ENCODE results near the gene CBX7. TPM values are rescaled to one million over a fixed set of nuclear protein-coding genes. Genes with fewer than 3 reads are reported as not detected.

Gene CBX7
- total RNA-seq, 1 donor, result 8.0 TPM

- H3K4me3 ChIP-seq (ENCODE audit: low read depth, low read length), result no peak overlapping the region
- no peak for TF ChIP-seq CTCF (IDR thresholded peaks at IDR 0.05; ENCODE audit: insufficient read depth, low read length)
- peak; percentile 68 for DNase-seq (ENCODE audit: low read depth)
Measured at GRCh38 chr22:39178206-39179111, 26.0 kb upstream of the CBX7 start.

- no peak overlapping the region for H3K4me3 ChIP-seq (ENCODE audit: low read depth, low read length)
- no peak for TF ChIP-seq CTCF (IDR thresholded peaks at IDR 0.05; ENCODE audit: insufficient read depth, low read length)
- no peak for DNase-seq (ENCODE audit: low read depth)
Measured at GRCh38 chr22:39177791-39178190, 25.3 kb upstream of the CBX7 start.

- TF ChIP-seq CTCF (IDR thresholded peaks at IDR 0.05; ENCODE audit: insufficient read depth, low read length), result no peak
- DNase-seq (ENCODE audit: low read depth), result no peak
- H3K4me3 ChIP-seq (ENCODE audit: low read depth, low read length), result no peak overlapping the region
Measured at GRCh38 chr22:39177456-39177775, 24.9 kb upstream of the CBX7 start.

- TF ChIP-seq CTCF (IDR thresholded peaks at IDR 0.05; ENCODE audit: insufficient read depth, low read length), result no peak
- DNase-seq (ENCODE audit: low read depth), result no peak
Measured at GRCh38 chr22:39176714-39177455, 24.4 kb upstream of the CBX7 start.

GRCh38 chr22:39176143-39176713 lies 23.7 kb upstream of the CBX7 start:
- no peak for TF ChIP-seq CTCF (IDR thresholded peaks at IDR 0.05; ENCODE audit: insufficient read depth, low read length)
- DNase-seq (ENCODE audit: low read depth), result peak; percentile 57
- no peak overlapping the region for H3K4me3 ChIP-seq (ENCODE audit: low read depth, low read length)

More at GRCh38 chr22:39176714-39177455, 24.4 kb upstream of the CBX7 start:
- H3K4me3 ChIP-seq (ENCODE audit: low read depth, low read length), result no peak overlapping the region

- DNase-seq (ENCODE audit: low read depth), result no peak
- no peak overlapping the region for H3K4me3 ChIP-seq (ENCODE audit: low read depth, low read length)
- no peak for TF ChIP-seq CTCF (IDR thresholded peaks at IDR 0.05; ENCODE audit: insufficient read depth, low read length)
Measured at GRCh38 chr22:39175353-39176142, 23.1 kb upstream of the CBX7 start.

Measured in fibroblast of the aortic adventitia (primary cell).